ENCODE data around the gene LRRC57.
"Not testable (repeated sequence)": the region's sequence is repeated elsewhere in the genome, so short reads cannot be mapped to it uniquely, and the experiment has no call there.

LRRC57 gene

DNA sequence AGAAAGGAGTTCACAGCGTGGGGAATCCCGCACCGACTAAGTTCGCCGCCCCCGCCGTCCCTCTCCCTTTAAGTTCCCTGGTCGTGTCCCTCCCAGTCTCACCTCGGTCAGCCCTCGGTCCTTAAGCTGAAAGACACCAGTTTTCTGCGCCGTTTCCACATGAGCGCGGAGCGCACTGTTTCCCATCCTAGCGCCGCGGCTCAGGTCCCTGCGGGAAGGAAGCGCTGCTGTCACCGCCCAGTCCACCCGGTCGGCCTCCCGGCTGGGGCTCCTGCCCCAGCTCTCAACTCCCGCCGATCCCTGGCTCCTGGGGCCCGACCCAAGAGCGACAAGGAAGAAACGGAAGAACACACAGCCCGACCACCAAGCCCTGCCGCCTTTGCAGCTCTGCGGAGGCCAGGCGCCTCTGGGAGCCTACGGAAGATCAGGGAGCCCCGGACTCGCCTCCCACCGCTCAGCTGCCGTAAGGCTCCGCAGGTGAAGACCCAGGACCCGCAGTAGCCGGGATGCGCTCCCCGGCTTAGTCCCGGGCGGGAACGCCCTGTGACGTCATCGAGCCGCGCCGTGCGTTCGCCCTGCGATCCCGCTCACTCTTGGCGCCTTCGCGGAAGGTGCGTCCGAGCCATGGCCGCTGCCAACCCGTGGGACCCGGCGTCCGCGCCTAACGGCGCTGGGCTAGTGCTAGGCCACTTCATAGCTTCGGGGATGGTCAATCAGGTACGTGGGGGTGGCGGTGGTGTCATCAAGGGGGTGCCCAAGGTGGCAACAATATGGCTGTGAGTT is at the start of gene LRRC57, which contains the start of gene HAUS2:
Gene LRRC57, minus strand, starts transcription at position 545 of the 783 bp plus-strand sequence. Its CDS starts 359 bp downstream, at position 186.
Gene HAUS2, plus strand, starts transcription at position 590 of the 783 bp plus-strand sequence. Its CDS starts 35 bp downstream, at position 625.
- DNase-seq (ENCODE audit: low read depth): peak; percentile 83

GRCh38 chr15:42595626-42596240 is 47.1 kb upstream of the LRRC57 start:
- DNase-seq (ENCODE audit: low read depth): peak; percentile 8

DNA sequence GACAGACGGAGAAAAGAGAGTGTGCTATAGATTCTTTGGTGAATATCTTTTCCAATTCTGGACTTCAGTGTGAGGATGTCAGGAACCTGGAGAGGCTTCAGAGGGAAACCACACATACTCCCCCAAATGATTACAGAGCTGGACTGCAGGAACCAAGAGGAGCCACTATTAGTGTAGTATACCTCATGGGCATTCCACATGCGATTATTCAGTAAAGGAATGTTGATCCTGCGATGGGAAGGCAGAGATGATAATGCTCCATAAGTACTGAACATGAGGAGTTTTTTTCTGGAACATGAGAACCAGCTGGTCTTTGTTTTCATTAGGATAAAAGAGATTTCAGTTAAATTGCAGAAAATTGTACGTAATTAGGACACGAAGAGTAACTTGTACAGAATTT is 45.5 kb upstream of the LRRC57 start:
- DNase-seq (ENCODE audit: low read depth): no peak

- DNase-seq (ENCODE audit: low read depth): no peak
Measured at GRCh38 chr15:42593143-42593542, 44.5 kb upstream of the LRRC57 start.

GRCh38 chr15:42592716-42593115 is 44.1 kb upstream of the LRRC57 start:
- DNase-seq (ENCODE audit: low read depth): no peak

- peak; percentile 62 for DNase-seq (ENCODE audit: low read depth)
Measured at GRCh38 chr15:42591238-42591934, 42.8 kb upstream of the LRRC57 start.

DNA sequence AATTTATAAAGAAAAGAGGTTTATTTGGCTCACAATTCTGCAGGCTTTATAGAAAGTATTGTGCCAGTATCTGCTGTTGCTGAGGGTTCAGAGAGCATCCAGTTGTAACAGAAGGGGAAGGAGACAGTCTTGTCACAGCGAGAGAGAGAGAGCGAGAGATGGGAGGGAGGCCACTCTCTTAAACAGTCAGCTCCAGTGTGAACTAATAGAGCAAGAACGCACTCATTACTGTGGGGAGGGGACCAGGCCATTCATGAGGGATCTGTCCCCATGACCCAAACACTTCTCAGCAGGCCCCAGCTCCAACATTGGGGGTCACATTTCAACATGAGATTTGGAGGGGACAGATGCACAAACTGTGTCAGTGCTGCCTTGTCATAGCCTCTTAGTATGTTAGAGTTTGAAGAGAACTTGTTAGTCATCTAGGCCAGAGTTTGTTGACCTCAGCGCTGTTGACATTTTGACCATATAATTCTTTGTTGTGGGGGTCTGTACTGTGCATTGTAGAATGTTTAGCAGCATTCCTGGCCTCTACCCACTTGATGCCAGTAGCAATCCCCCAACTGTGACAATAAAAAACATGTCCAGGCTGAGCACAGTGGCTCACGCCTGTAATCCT is 42.1 kb upstream of the LRRC57 start:
- DNase-seq (ENCODE audit: low read depth): no peak

- DNase-seq (ENCODE audit: low read depth): peak; percentile 33
Measured at GRCh38 chr15:42584031-42584765, 35.6 kb upstream of the LRRC57 start.

DNA sequence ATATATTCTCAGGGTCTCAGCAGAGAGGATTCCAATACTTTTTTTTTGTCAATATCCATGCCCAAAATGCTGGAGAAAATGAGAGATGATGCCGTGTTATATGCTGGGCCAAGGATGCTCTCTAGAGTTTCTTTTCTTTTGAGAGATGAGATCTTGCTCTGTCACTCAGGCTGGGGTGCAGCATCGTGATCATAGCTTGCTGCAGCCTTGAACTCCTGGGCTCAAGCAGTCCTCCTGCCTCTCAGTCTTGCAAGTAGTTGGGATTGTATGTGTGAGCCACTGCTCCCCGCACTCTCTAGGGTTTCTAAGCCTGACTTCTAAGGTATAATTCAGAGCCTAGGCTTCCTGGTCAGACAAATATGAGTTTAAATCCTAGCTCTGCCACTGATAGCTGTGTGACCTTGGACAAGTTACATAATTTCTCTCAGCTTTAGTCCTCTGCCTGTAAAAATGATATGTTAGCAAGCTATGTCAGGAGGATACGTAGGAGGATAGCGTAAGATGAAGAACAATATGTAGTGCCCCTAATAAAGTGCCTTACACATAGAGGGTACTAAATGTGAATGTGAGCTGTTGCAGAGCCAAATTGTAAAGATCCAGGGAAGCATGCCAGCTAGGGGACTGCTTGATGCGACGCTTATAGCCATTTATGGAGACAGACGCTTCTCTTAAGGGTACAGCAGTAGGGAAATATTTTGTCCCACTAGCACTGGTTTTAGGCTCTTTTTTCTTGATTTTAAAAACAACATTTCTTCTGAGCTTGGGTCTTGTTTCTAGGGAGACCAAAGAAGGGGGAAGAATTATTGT is 34.2 kb upstream of the LRRC57 start:
- no peak for DNase-seq (ENCODE audit: low read depth)

DNA sequence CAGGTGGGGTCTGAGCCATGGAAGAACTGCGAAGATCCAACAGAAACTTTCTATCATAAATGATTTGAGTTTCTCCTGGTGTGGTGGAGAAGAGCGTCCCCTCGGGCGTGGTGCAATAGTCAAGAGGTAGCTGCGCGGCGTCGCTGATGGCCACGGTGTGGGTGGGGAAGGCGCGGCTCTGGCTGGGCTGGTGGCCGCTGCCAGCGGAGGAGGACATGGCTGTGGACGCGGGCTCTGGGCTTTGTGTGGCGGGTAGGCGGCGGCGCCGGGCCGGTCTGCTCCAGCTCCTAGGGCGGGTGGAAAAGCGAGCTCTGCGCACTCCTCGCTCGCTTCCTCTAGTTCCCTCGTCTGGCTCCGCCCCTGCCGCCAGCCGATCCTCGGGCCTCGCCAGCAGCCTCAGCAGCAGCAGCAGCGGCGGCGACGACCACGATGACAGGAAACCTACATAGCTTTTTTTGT is 32.7 kb upstream of the LRRC57 start:
- DNase-seq (ENCODE audit: low read depth): peak; percentile 73

GRCh38 chr15:42578984-42579537 is 30.5 kb upstream of the LRRC57 start:
- no peak for DNase-seq (ENCODE audit: low read depth)

DNA sequence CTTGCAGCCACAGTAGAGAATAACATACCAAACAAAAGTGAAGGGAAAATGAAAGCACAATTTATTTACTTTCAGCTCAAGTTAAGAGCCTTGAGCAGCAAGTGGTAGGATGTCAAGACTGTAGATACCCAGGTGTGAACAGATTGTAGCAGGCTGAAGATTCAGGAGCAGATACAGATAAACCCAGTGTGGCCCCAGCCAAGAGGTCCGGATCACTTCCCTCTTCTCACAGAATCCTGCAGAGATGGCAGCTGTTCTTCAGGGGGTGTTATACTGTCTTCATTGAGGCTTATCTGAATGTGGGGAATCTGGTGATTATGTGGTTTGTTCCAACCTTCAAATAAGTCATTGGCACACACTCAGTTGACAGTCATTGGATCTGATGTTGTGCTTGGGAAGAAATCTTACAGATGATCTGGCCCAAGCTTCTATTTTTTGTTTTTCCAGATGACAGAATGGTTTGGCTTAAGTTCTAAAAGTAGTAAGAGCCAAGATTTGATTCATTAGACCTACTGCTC is 29.0 kb upstream of the LRRC57 start:
- DNase-seq (ENCODE audit: low read depth): peak; percentile 60

DNA sequence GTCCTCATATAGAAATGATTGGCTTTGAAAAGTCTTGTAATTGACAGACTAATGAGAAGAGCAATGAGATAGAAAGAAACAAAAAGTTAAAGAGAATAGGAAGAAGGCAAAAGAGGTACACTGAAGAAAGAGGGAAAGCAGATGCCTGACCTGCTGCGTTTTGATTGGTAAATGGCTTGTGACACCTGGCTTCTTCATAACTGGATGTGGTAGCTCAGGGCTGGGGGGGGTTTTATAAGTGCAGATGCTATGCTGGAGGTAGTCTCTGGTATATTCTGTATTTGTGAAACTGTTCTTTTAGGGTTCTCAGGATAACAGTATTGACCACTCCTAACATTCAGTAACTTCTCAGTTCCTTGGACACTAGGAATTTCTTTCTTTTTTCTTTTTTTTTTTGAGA is 28.2 kb upstream of the LRRC57 start:
- no peak for DNase-seq (ENCODE audit: low read depth)

DNA sequence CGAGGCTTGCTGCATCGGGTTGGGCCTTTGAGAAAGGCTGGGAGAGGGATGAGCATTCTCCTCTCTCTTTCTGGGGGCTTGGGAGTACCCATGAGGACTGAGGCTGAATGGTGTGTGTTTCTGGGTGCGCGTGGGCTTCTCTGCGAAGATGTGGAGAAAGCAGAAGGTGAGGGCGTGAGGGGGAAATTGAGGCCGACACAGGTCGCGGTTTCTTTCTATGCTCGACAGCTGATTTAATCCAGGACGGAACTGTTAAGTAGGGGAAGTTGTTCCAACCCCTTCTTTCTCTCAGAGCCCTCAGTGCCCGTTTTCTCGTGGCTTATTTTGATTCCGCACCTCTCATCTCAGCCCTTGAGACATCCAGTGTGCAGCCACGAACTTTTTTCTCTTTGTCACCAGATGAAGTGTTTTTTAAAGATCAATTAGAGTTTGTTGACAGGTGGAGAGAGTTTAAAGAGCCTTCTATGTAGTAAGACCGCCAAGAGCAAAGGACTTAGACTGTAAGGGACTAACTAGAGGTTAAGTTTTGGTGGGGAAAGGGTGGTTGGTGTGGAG is 27.5 kb upstream of the LRRC57 start:
- DNase-seq (ENCODE audit: low read depth): no peak

DNA sequence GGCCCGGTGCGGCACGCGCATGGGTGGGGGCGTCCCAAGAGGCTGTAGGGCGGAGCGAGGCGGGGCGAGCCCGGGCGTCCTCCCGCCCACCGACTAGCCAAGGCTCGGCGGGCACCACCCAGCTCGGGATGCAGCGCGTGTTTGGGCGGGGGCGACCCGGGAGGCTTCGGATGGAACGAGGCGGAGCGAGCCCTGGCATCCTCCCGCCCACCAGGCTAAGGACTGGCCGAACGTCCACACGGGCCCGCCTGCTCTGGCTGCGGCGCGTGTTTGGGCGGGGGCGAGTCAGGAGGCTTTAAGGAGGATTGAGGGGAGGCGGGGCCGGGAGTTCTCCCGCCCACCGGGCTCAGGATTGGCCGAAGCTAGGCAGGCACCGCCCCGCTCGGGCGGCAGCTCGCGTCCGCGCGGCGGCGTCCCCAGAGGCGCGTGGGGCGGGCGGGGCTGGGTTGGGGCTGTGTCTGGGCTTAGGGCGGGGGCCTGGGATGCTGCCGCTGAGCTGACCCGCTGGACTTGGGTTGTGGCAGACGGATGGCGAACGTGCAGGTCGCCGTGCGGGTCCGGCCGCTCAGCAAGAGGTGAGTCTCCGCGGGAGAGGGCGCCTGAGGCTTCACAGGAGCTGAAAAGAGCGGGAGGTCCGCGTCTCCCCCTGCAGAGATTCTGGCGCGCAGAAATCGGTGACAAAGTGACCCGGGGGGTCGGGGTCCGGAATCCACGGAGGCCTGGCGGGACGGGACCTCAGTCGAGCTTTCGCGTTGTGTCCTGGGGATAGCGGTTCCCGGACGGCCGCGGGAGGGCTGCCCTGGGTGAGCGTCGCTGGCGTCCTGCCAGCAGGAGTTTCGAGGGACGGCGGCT is 26.8 kb upstream of the LRRC57 start, which contains the start of gene STARD9:
Gene STARD9, plus strand, starts transcription at position 419 of the 852 bp plus-strand sequence. Its CDS starts 110 bp downstream, at position 529.
- DNase-seq (ENCODE audit: low read depth): peak; percentile 99

DNA sequence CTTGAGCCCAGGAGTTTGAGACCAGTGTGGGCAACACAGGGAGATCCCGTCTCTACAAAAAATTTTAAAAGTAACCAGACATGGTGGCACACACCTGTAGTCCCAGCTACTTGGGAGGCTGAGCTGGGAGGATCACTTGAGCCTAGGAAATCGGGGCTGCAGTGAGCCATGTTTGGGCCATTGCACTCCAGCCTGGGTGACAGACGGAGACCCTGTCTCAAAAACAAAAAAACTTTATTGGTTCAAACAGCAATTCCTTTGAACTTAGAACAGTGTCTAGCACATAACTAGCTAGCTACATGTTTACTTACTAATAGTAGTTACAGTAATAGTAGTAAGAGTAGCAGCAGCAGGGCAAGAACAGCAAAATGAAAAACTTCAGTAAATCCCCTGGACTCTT is 10.1 kb upstream of the LRRC57 start:
- no peak for DNase-seq (ENCODE audit: low read depth)

DNA sequence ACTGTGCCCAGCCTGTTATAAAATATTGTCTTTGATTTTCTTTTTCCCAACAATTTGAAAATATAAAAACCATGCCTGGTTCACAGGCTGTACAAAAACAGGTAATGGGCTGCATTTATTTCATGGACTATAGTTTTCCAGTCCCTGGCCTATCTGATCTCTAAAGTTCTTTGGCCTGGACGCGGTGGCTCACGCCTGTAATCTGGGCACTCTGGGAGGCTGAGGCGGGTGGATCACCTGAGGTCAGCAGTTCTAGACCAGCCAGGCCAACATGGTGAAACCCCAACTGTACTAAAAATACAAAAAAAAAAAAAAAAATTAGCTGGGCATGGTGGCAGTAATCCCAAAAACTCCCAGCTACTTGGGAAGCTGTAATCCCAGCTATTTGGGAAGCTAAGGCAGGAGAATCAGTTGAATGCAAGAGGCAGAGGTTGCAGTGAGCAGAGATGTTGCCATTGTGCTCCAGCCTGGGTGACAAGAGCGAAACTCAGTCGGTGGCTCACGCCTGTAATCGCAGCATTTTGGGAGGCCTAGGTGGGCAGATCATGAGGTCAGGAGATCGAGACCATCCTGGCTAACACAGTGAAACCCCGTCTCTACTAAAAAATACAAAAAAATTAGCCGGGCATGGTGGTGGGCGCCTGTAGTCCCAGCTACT is 8.1 kb upstream of the LRRC57 start:
- DNase-seq (ENCODE audit: low read depth): not testable (repeated sequence)

DNA sequence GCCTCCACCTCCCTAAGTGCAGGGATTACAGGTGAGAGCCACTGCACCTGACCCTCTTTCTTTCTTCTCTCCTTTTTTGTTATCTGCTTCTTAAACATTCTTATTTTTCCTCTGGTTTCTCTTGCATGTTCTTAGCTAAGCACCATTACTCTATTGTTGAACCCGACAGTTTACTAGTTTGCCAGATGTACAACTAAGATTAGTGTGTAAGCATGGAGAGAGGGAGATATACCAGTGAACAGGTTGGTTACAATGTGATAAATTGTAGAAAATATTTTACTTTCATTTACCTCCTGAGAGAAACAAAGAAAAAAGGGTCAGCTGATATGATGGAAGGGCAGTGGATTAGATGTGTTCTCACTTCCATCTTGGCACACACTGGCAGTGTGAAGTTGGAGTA is 5.0 kb upstream of the LRRC57 start:
- DNase-seq (ENCODE audit: low read depth): no peak
